ENCODE measurements around the gene ZNF76.

GRCh38 chr6:35248300-35248699 lies 11.2 kb upstream of the ZNF76 start:
- TF ChIP-seq ZNF263 (CRISPR knock-in tag; IDR thresholded peaks at IDR 0.05; ENCODE audit: borderline replicate concordance) (no peak), SETDB1 (IDR thresholded peaks at IDR 0.05; ENCODE audit: low read length) (no peak), KLF1 (tag; IDR thresholded peaks at IDR 0.05) (no peak), ZNF146 (CRISPR knock-in tag; IDR thresholded peaks at IDR 0.05; ENCODE audit: unreplicated experiment) (no peak), ZNF124 (CRISPR knock-in tag; IDR thresholded peaks at IDR 0.05) (no peak), POLR2A (conservative IDR thresholded peaks at IDR 0.05) (no peak), ZNF354B (CRISPR knock-in tag; IDR thresholded peaks at IDR 0.05) (no peak)

All from K562 (cell line).